A549 (cell line): ENCODE data around the gene PTPRD. TPM values are rescaled to one million over a fixed set of nuclear protein-coding genes. Genes with fewer than 3 reads are reported as not detected.

Experiments
- ATAC-seq, 2 experiments: fragments of 200-7000 bp in 1 of 2; fragments of >200 bp in 1 of 2; cut with Nextera tagmentation in 1 of 2; cut with Tn5 transposase in 1 of 2; 3 replicates each; pipeline versions ENCODE4 v1.8.0 to v1.9.1; 2018 to 2020; ENCODE audit warnings: mild to moderate bottlenecking in 1 of 2, moderate library complexity in 1 of 2
- CTCF ChIA-PET: fragments of 300-600 bp; sonication (Branson Sonifier 250); formaldehyde crosslinking; extraction: SDS; loops from one replicate; lab custom pipeline; 2021; ENCODE audit warnings: antibody characterized with exemption, inconsistent platforms; lab: Yijun Ruan, JAX
- POLR2A ChIA-PET: fragments of 350-600 bp; formaldehyde crosslinking; extraction: SDS; loops from one replicate; lab custom pipeline; 2021; ENCODE audit warnings: antibody characterized with exemption, inconsistent platforms; lab: Yijun Ruan, JAX
- DNase-seq, 2 experiments: peaks; one replicate each; pipeline versions ENCODE4 v3.0.0 to v3.0.0-alpha.2; 2011 to 2016; ENCODE audit warnings: low read depth in 1 of 2, low spot score in 1 of 2
- FAIRE-seq: peaks from 2 replicates; lab custom pipeline; 2011; peaks lifted over from hg19 to GRCh38; lab: Jason Lieb, UNC
- H3K27ac ChIP-seq, 2 experiments: fragments of >200 bp; sonication (Bioruptor Twin); formaldehyde crosslinking; 3 replicates each; pipeline ENCODE4 v1.5.1; 2016 to 2017
- H3K4me1 ChIP-seq: fragments of >200 bp; sonication (Bioruptor Twin); formaldehyde crosslinking; 3 replicates; pipeline ENCODE4 v1.6.1; 2016
- H3K4me2 ChIP-seq: fragments of >200 bp; sonication (Bioruptor Twin); formaldehyde crosslinking; 3 replicates; pipeline ENCODE4 v1.6.1; 2016
- H3K4me3 ChIP-seq: fragments of >200 bp; sonication (Bioruptor Twin); formaldehyde crosslinking; 3 replicates; pipeline ENCODE4 v1.5.1; 2016
- H3K9me3 ChIP-seq: fragments of >200 bp; sonication (Bioruptor Twin); formaldehyde crosslinking; 3 replicates; pipeline ENCODE4 v1.6.1; 2016
- CHD4 ChIP-seq: fragments of 200-600 bp; sonication (generic); IDR thresholded peaks from 2 replicates; pipeline ENCODE4 v1.6.1; 2016; ENCODE audit warnings: antibody characterized with exemption, mild to moderate bottlenecking, borderline replicate concordance
- CTCF ChIP-seq: fragments of >200 bp; sonication (Bioruptor Twin); formaldehyde crosslinking; IDR thresholded peaks from 3 replicates; pipeline ENCODE4 v1.5.1; 2016
- EHF ChIP-seq: fragments of 250-450 bp; sonication (Bioruptor Pico); IDR thresholded peaks from 2 replicates; pipeline ENCODE4 v1.5.0; 2020; ENCODE audit warnings: mild to moderate bottlenecking
- EP300 ChIP-seq, 2 experiments: fragments of >200 bp; sonication (Bioruptor Twin); formaldehyde crosslinking; IDR thresholded peaks; 2 replicates in 1 of 2; 3 replicates in 1 of 2; pipeline ENCODE4 v1.6.1; 2016 to 2017
- FOSB ChIP-seq: fragments of 250-450 bp; sonication (Bioruptor Pico); IDR thresholded peaks from 2 replicates; pipeline ENCODE4 v1.5.0; 2020; ENCODE audit warnings: mild to moderate bottlenecking, moderate library complexity
- FOXS1 ChIP-seq: fragments of 250-450 bp; sonication (Bioruptor Pico); IDR thresholded peaks from 2 replicates; pipeline ENCODE4 v1.5.0; 2020; ENCODE audit warnings: mild to moderate bottlenecking, moderate library complexity
- GATA3 ChIP-seq: IDR thresholded peaks from 2 replicates; pipeline ENCODE4 v1.6.1; 2012; ENCODE audit warnings: borderline replicate concordance
- HMGXB4 ChIP-seq: fragments of 250-450 bp; sonication (Bioruptor Pico); IDR thresholded peaks from 2 replicates; pipeline ENCODE4 v1.5.0; 2021; ENCODE audit warnings: mild to moderate bottlenecking, moderate library complexity, borderline replicate concordance
- JUNB ChIP-seq: fragments of >200 bp; sonication (Bioruptor Twin); formaldehyde crosslinking; IDR thresholded peaks from 2 replicates; pipeline ENCODE4 v1.6.1; 2016
- MAFK ChIP-seq: fragments of 450-650 bp; IDR thresholded peaks from 2 replicates; pipeline ENCODE4 v1.6.1; 2014; ENCODE audit not compliant: partially characterized antibody
- NR3C1 ChIP-seq: fragments of >200 bp; sonication (Bioruptor Twin); formaldehyde crosslinking; IDR thresholded peaks from 3 replicates; pipeline ENCODE4 v1.6.1; 2017
- RCOR1 ChIP-seq: fragments of 150-350 bp; IDR thresholded peaks from 2 replicates; pipeline ENCODE4 v1.6.1; 2014; ENCODE audit warnings: antibody characterized with exemption, low read length, low read depth
- SREBF2 ChIP-seq: fragments of 450-650 bp; IDR thresholded peaks from 2 replicates; pipeline ENCODE4 v1.6.1; 2014; ENCODE audit warnings: mild to moderate bottlenecking, moderate library complexity
- TFCP2L1 ChIP-seq: fragments of 250-450 bp; sonication (Bioruptor Pico); IDR thresholded peaks from 2 replicates; pipeline ENCODE4 v1.5.0; 2021; ENCODE audit warnings: mild to moderate bottlenecking
- ZFP36 ChIP-seq: fragments of 450-650 bp; IDR thresholded peaks from 2 replicates; pipeline ENCODE4 v1.6.1; 2014; ENCODE audit warnings: borderline replicate concordance; ENCODE audit not compliant: partially characterized antibody
- WGBS: methylation state at CpG from one replicate; pipeline ENCODE4 v1.1.6; 2017; ENCODE audit errors: missing lambda C conversion rate; 5-methylcytosine and 5-hydroxymethylcytosine counted together
- polyA plus RNA-seq, 4 experiments: library from polyadenylated mRNA; depleted of rRNA in 3 of 4; stranded (reverse); fragments of >200 nt; fragmentation: RNase III in 1 of 4; extraction: RNeasy Plus Mini Kit Qiagen cat#74134 plus additional on column Dnase treatment in 1 of 4; gene quantifications; 2 replicates in 3 of 4; 3 replicates in 1 of 4; pipeline ENCODE4 v1.2.3, GENCODE V29; 2011 to 2017

The PTPRD gene
- polyA plus RNA-seq, 2 of the 4 experiments (the other 2 are of a cell fraction) = 0.39 to 1.3 TPM

- no peak for TF ChIP-seq HMGXB4 (CRISPR knock-in tag)
- no peak for TF ChIP-seq EP300 (IDR thresholded peaks at IDR 0.05)
Observed at GRCh38 chr9:10144355-10144754, 468.4 kb downstream of the PTPRD start (continued).

GRCh38 chr9:10135553-10135952 is 477.2 kb downstream of the PTPRD start:
- no peak overlapping the region for H3K4me2 ChIP-seq
- no peak for ATAC-seq
- no peak for DNase-seq
- H3K4me1 ChIP-seq = no peaks in the 10 kb centered on the region
- POLR2A ChIA-PET = no interaction called here
- TF ChIP-seq ZFP36 = no peak
- FAIRE-seq = no peak
- CTCF ChIA-PET = no interaction called here
- no peak overlapping the region for H3K27ac ChIP-seq
- no peak overlapping the region for H3K4me3 ChIP-seq
- no peaks in the 10 kb centered on the region for H3K9me3 ChIP-seq

GRCh38 chr9:10134266-10134665 is 478.5 kb downstream of the PTPRD start:
- DNase-seq (no peak), ATAC-seq (no peak), FAIRE-seq (no peak)
- Histone ChIP-seq H3K9me3 (no peaks in the 10 kb centered on the region), H3K27ac (no peak overlapping the region), H3K4me3 (no peak overlapping the region), H3K4me1 (no peaks in the 10 kb centered on the region), H3K4me2 (no peak overlapping the region)
- WGBS = 8% methylated on average over 4 of the region's 4 CpGs
- ChIA-PET POLR2A (no interaction called here), CTCF (no interaction called here)
- TF ChIP-seq JUNB (no peak), SREBF2 (no peak), RCOR1 (no peak), TFCP2L1 (CRISPR knock-in tag) (no peak), CTCF (no peak), GATA3 (no peak), NR3C1 (no peak), EHF (CRISPR knock-in tag) (no peak), CHD4 (no peak), FOXS1 (CRISPR knock-in tag) (no peak)

GRCh38 chr9:10130061-10130675 is 482.6 kb downstream of the PTPRD start:
- H3K4me3 ChIP-seq = no peak overlapping the region
- H3K9me3 ChIP-seq = no peaks in the 10 kb centered on the region
- no peak overlapping the region for H3K4me2 ChIP-seq
- H3K4me1 ChIP-seq = no peaks in the 10 kb centered on the region
- no peak for FAIRE-seq
- no peak for TF ChIP-seq FOXS1 (CRISPR knock-in tag)
- WGBS = 2% methylated on average over 2 of the region's 2 CpGs
- ChIA-PET CTCF (no interaction called here), POLR2A (no interaction called here)
- no peak for ATAC-seq
- DNase-seq = no peak
- no peak overlapping the region for H3K27ac ChIP-seq

GRCh38 chr9:10127867-10128266 is 484.9 kb downstream of the PTPRD start:
- 9% methylated on average over 1 of the region's 1 CpG for WGBS
- FAIRE-seq = no peak
- Histone ChIP-seq H3K9me3 (no peaks in the 10 kb centered on the region; the same call in 2 of the 3 replicates), H3K4me3 (no peak overlapping the region), H3K27ac (no peak overlapping the region), H3K4me2 (no peak overlapping the region), H3K4me1 (no peaks in the 10 kb centered on the region)
- ChIA-PET POLR2A (no interaction called here), CTCF (interaction anchor here (1.5 kb wide), 1 partner anchor 8 kb away, joined by 3 read pairs; no protein-coding TSS in a partner anchor)
- TF ChIP-seq FOSB (CRISPR knock-in tag) (no peak), MAFK (peak; percentile 17), CTCF (no peak), TFCP2L1 (CRISPR knock-in tag) (no peak)
- no peak for ATAC-seq
- no peak for DNase-seq
